Measurements from ENCODE around the gene ELP6. TPM values are rescaled to one million over a fixed set of nuclear protein-coding genes. Genes with fewer than 3 reads are reported as not detected.
A peak's percentile ranks its signal among the peaks of the same experiment; 100 is the strongest.

ELP6 gene
- total and polyA plus RNA-seq, 2 experiments from 2014 or later, result 33.7 to 41.6 TPM

GRCh38 chr3:47553407-47553806, 39.9 kb upstream of the ELP6 start:
- ATAC-seq (no peak), DNase-seq (ENCODE audit: low spot score) (no peak)
- Histone ChIP-seq H3K4me3 (no peak overlapping the region), H3K4me2 (no peak overlapping the region), H2AFZ (0 out of 2 replicates have a peak overlapping the region, but pooled peaks have one; percentile 7), H3K27ac (ENCODE audit: low read depth) (no peak overlapping the region), H3K27me3 (ENCODE audit: insufficient read depth) (no peaks in the 10 kb centered on the region), H3K36me3 (ENCODE audit: insufficient read depth) (no peaks in the 10 kb centered on the region), H3F3A (replicated peaks; ENCODE audit: low read depth) (no peaks in the 10 kb centered on the region), H4K20me1 (replicated peaks; ENCODE audit: insufficient read depth) (no peaks in the 10 kb centered on the region), H3K79me2 (replicated peaks; ENCODE audit: insufficient read depth) (no peaks in the 10 kb centered on the region), H3K9me2 (ENCODE audit: insufficient read depth) (no peaks in the 10 kb centered on the region), H3K4me1 (ENCODE audit: insufficient read depth) (no peaks in the 10 kb centered on the region; the same call in 1 of the 2 replicates)
- H3K9me3 Mint-ChIP-seq, result no peaks in the 10 kb centered on the region
- no peak overlapping the region for H3K27ac Mint-ChIP-seq
- TF ChIP-seq ZNF462 (CRISPR knock-in tag; IDR thresholded peaks at IDR 0.05), result no peak
- no peak for TF ChIP-seq STAT1 (IDR thresholded peaks at IDR 0.05; ENCODE audit: unreplicated experiment)
- no peak for TF ChIP-seq CTCF (conservative IDR thresholded peaks at IDR 0.05; ENCODE audit: low read depth in 2 of 2)
- no peaks in the 10 kb centered on the region for H3K36me3 Mint-ChIP-seq (ENCODE audit: low read depth)
- peaks cover 2% of the 10 kb centered on the region for H3K27me3 Mint-ChIP-seq (ENCODE audit: insufficient read depth, low read depth, poor library complexity)
- H3K4me3 Mint-ChIP-seq, result no peak overlapping the region
- peaks cover 2% of the 10 kb centered on the region; the same call in 1 of the 3 replicates for H3K4me1 Mint-ChIP-seq

All from GM23338 (cell line).